ENCODE measurements around the gene PATL2.

Gene PATL2

GRCh38 chr15:44676676-44677075, 34.4 kb downstream of the PATL2 start:
- Histone ChIP-seq H3K27me3 (ENCODE audit: insufficient read depth, poor library complexity, severe bottlenecking) (no peaks in the 10 kb centered on the region), H3K27ac (replicated peaks) (no peak overlapping the region), H3K4me3 (replicated peaks; ENCODE audit: insufficient read depth, low read length) (no peak overlapping the region)
- no peak for TF ChIP-seq GABPA (IDR thresholded peaks at IDR 0.05; ENCODE audit: low read depth)
- TF ChIP-seq REST (IDR thresholded peaks at IDR 0.05; ENCODE audit: insufficient replicate concordance, low read depth) = no peak
- no peak for TF ChIP-seq CTCF (IDR thresholded peaks at IDR 0.05; ENCODE audit: insufficient read depth, low read length)
- TF ChIP-seq SPI1 (IDR thresholded peaks at IDR 0.05; ENCODE audit: borderline replicate concordance, low read depth) = no peak
- no peak for TF ChIP-seq POLR2AphosphoS5 (IDR thresholded peaks at IDR 0.05; ENCODE audit: low read depth)
- DNase-seq (ENCODE audit: low read depth in 1 of 2, low spot score in 1 of 2) = no peak

GRCh38 chr15:44675911-44676310, 35.2 kb downstream of the PATL2 start:
- TF ChIP-seq CTCF (IDR thresholded peaks at IDR 0.05; ENCODE audit: insufficient read depth, low read length) = no peak
- no peak for TF ChIP-seq SPI1 (IDR thresholded peaks at IDR 0.05; ENCODE audit: borderline replicate concordance, low read depth)
- no peak for TF ChIP-seq POLR2AphosphoS5 (IDR thresholded peaks at IDR 0.05; ENCODE audit: low read depth)
- TF ChIP-seq REST (IDR thresholded peaks at IDR 0.05; ENCODE audit: insufficient replicate concordance, low read depth) = no peak
- TF ChIP-seq GABPA (IDR thresholded peaks at IDR 0.05; ENCODE audit: low read depth) = no peak
- Histone ChIP-seq H3K27ac (replicated peaks) (no peak overlapping the region), H3K27me3 (ENCODE audit: insufficient read depth, poor library complexity, severe bottlenecking) (no peaks in the 10 kb centered on the region)

GRCh38 chr15:44673639-44674038, 37.5 kb downstream of the PATL2 start:
- Histone ChIP-seq H3K27ac (replicated peaks) (no peak overlapping the region), H3K27me3 (ENCODE audit: insufficient read depth, poor library complexity, severe bottlenecking) (no peaks in the 10 kb centered on the region), H3K4me3 (replicated peaks; ENCODE audit: insufficient read depth, low read length) (no peak overlapping the region)
- DNase-seq (ENCODE audit: low read depth in 1 of 2, low spot score in 1 of 2) = no peak
- TF ChIP-seq CTCF (IDR thresholded peaks at IDR 0.05; ENCODE audit: insufficient read depth, low read length) (no peak), SPI1 (IDR thresholded peaks at IDR 0.05; ENCODE audit: borderline replicate concordance, low read depth) (no peak), REST (IDR thresholded peaks at IDR 0.05; ENCODE audit: insufficient replicate concordance, low read depth) (no peak), POLR2AphosphoS5 (IDR thresholded peaks at IDR 0.05; ENCODE audit: low read depth) (no peak), GABPA (IDR thresholded peaks at IDR 0.05; ENCODE audit: low read depth) (no peak)

More at GRCh38 chr15:44675911-44676310, 35.2 kb downstream of the PATL2 start:
- DNase-seq (ENCODE audit: low read depth in 1 of 2, low spot score in 1 of 2) = no peak
- no peak overlapping the region for H3K4me3 ChIP-seq (replicated peaks; ENCODE audit: insufficient read depth, low read length)
